MM.1S (cell line): Measurements from ENCODE around the gene PSMA7.

Experiments used
- DNase-seq: peaks from one replicate; pipeline ENCODE4 v3.0.0-alpha.2; 2015
- H2AFZ ChIP-seq: fragments of 300-600 bp; sonication (generic); 2 replicates; pipeline ENCODE4 v1.6.0; 2016; ENCODE audit warnings: antibody characterized with exemption, low read length
- H3F3A ChIP-seq: fragments of 300-600 bp; sonication (generic); 2 replicates; pipeline ENCODE4 v1.6.1; 2016; ENCODE audit warnings: mild to moderate bottlenecking, antibody characterized with exemption, low read length, moderate library complexity, mixed read lengths; ENCODE audit not compliant: insufficient read depth
- H3K27ac ChIP-seq: fragments of 300-600 bp; sonication (generic); 2 replicates; pipeline ENCODE4 v1.5.1; 2016; ENCODE audit warnings: mild to moderate bottlenecking, low read length
- H3K27me3 ChIP-seq: fragments of 300-600 bp; sonication (generic); replicated peaks from 2 replicates; pipeline ENCODE4 v1.6.0; 2016; ENCODE audit warnings: low read length; ENCODE audit not compliant: insufficient read depth
- H3K36me3 ChIP-seq: fragments of 300-600 bp; sonication (generic); replicated peaks from 2 replicates; pipeline ENCODE4 v1.6.1; 2016; ENCODE audit warnings: mild to moderate bottlenecking, low read length, mixed read lengths; ENCODE audit not compliant: insufficient read depth
- H3K4me1 ChIP-seq: fragments of 300-600 bp; sonication (generic); 2 replicates; pipeline ENCODE4 v1.6.1; 2016; ENCODE audit warnings: low read length, mixed read lengths
- H3K4me2 ChIP-seq: fragments of 300-600 bp; sonication (generic); 2 replicates; pipeline ENCODE4 v1.6.0; 2016; ENCODE audit warnings: low read depth, low read length
- H3K4me3 ChIP-seq: fragments of 300-600 bp; sonication (generic); 2 replicates; pipeline ENCODE4 v1.5.1; 2016; ENCODE audit warnings: low read length, mixed read lengths
- H3K79me2 ChIP-seq: fragments of 300-600 bp; sonication (generic); 2 replicates; pipeline ENCODE4 v1.6.1; 2016; ENCODE audit warnings: mixed run types, low read length, mixed read lengths
- H3K9ac ChIP-seq: fragments of 300-600 bp; sonication (generic); 2 replicates; pipeline ENCODE4 v1.6.1; 2016; ENCODE audit warnings: low read length, mixed read lengths
- H3K9me2 ChIP-seq: fragments of 300-600 bp; sonication (generic); replicated peaks from 2 replicates; pipeline ENCODE4 v1.6.1; 2016; ENCODE audit warnings: mild to moderate bottlenecking, low read length, mixed read lengths; ENCODE audit not compliant: insufficient read depth
- H3K9me3 ChIP-seq: fragments of 300-600 bp; sonication (generic); replicated peaks from 2 replicates; pipeline ENCODE4 v1.6.1; 2016; ENCODE audit warnings: mild to moderate bottlenecking, low read length, mixed read lengths; ENCODE audit not compliant: insufficient read depth
- H4K20me1 ChIP-seq: fragments of 300-600 bp; sonication (generic); 2 replicates; pipeline ENCODE4 v1.6.1; 2016; ENCODE audit warnings: mild to moderate bottlenecking, low read length, moderate library complexity, mixed read lengths; ENCODE audit not compliant: insufficient read depth
- CTCF ChIP-seq: fragments of 300-600 bp; sonication (generic); IDR thresholded peaks from 2 replicates; pipeline ENCODE4 v1.5.1; 2016; ENCODE audit warnings: antibody characterized with exemption, low read length, mixed read lengths
- EZH2 ChIP-seq: fragments of 300-600 bp; sonication (generic); optimal IDR thresholded peaks from 2 replicates; pipeline ENCODE3; 2017; ENCODE audit warnings: low read depth, mild to moderate bottlenecking, antibody characterized with exemption, low read length, mixed read lengths
- EZH2phosphoT487 ChIP-seq: fragments of 300-600 bp; sonication (generic); IDR thresholded peaks from 2 replicates; pipeline ENCODE4 v1.6.1; 2018; ENCODE audit warnings: antibody characterized with exemption, low read length

PSMA7 gene

DNA sequence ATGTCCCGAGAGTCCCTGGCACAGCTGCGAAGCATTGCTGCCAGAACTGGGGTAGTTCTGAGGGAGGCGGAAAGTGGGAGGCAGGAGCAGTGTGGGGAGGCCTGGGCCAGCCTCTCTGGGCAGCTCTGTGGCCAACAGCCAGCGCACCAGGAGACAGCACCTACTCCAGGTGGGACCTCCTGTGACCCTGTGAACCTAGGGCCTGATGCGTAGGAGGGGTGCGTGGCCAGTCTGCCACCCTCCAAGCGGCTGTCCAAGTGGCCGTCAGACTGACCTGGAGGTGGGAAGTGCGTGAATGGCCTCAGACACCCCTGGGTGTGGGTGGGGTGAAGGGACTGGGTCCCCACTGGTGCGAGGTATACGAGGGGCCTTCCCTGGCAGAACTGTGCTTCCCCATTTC is 15.9 kb upstream of the PSMA7 start:
- no peak overlapping the region for H2AFZ ChIP-seq
- H3K79me2 ChIP-seq: peaks cover 40% of the 10 kb centered on the region
- H3K27ac ChIP-seq: no peak overlapping the region
- no peaks in the 10 kb centered on the region for H4K20me1 ChIP-seq
- H3K9me2 ChIP-seq: no peaks in the 10 kb centered on the region
- no peak overlapping the region for H3K9ac ChIP-seq
- H3K36me3 ChIP-seq: no peaks in the 10 kb centered on the region
- no peaks in the 10 kb centered on the region for H3K27me3 ChIP-seq
- H3K4me3 ChIP-seq: no peak overlapping the region
- no peaks in the 10 kb centered on the region for H3K4me1 ChIP-seq
- no peak overlapping the region for H3K4me2 ChIP-seq
- no peaks in the 10 kb centered on the region for H3F3A ChIP-seq
- no peaks in the 10 kb centered on the region for H3K9me3 ChIP-seq
- TF ChIP-seq CTCF: no peak
- TF ChIP-seq EZH2phosphoT487: no peak
- no peak for TF ChIP-seq EZH2
- DNase-seq: no peak

DNA sequence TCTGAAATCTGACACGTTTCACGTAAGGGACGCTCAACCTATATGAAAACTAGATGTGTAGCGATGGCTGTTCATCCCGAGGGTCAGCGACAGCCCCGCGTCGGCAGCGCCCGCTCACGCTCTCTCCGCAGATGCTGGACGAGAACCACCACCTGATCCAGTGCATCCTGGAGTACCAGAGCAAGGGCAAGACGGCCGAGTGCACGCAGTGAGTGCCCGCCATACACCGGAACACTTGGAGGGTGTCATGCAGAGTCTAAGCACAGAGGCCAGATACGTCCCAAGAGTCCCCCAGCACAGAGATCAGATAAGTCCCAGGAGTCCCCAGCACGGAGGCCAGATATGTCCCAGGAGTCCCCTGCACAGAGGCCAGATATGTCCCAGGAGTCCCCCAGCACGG is 15.3 kb upstream of the PSMA7 start:
- Histone ChIP-seq H3K4me3 (no peak overlapping the region), H3K9ac (no peak overlapping the region), H3K9me2 (no peaks in the 10 kb centered on the region), H3K79me2 (peaks cover 43% of the 10 kb centered on the region), H3K4me1 (no peaks in the 10 kb centered on the region), H3K27me3 (no peaks in the 10 kb centered on the region), H3K4me2 (no peak overlapping the region), H3K36me3 (no peaks in the 10 kb centered on the region), H4K20me1 (no peaks in the 10 kb centered on the region), H3K9me3 (no peaks in the 10 kb centered on the region), H3K27ac (no peak overlapping the region), H2AFZ (no peak overlapping the region), H3F3A (no peaks in the 10 kb centered on the region)
- TF ChIP-seq EZH2phosphoT487: no peak
- no peak for TF ChIP-seq CTCF
- no peak for TF ChIP-seq EZH2
- no peak for DNase-seq

GRCh38 chr20:62158088-62158400 is 14.8 kb upstream of the PSMA7 start:
- no peak overlapping the region for H3K9ac ChIP-seq
- no peaks in the 10 kb centered on the region for H3F3A ChIP-seq
- TF ChIP-seq EZH2phosphoT487: no peak
- TF ChIP-seq EZH2: no peak
- no peak for TF ChIP-seq CTCF
- H3K4me2 ChIP-seq: no peak overlapping the region
- no peaks in the 10 kb centered on the region for H3K9me2 ChIP-seq
- peaks cover 43% of the 10 kb centered on the region for H3K79me2 ChIP-seq
- no peaks in the 10 kb centered on the region for H3K9me3 ChIP-seq
- no peaks in the 10 kb centered on the region for H4K20me1 ChIP-seq
- no peaks in the 10 kb centered on the region for H3K27me3 ChIP-seq
- no peak overlapping the region for H3K27ac ChIP-seq
- H3K36me3 ChIP-seq: no peaks in the 10 kb centered on the region
- no peak overlapping the region for H2AFZ ChIP-seq
- DNase-seq: no peak
- no peak overlapping the region for H3K4me3 ChIP-seq
- H3K4me1 ChIP-seq: no peaks in the 10 kb centered on the region
